Natural killer cell (primary cell): ENCODE results near the gene ANKH. TPM values are rescaled to one million over a fixed set of nuclear protein-coding genes. Genes with fewer than 3 reads are reported as not detected.

ENCODE experiments used
- ATAC-seq, 3 donors: fragments of 150-1000 bp in 2 of 3; fragments of 200-7000 bp in 1 of 3; cut with Tn5 transposase; 1 replicate in 1 of 3; 2 replicates in 2 of 3; pipeline ENCODE4 v1.10.0; 2021; ENCODE audit warnings: mild to moderate bottlenecking in 2 of 3, moderate library complexity in 2 of 3
- DNase-seq, 2 donors: peaks; one replicate each; pipeline versions ENCODE4 v3.0.0 to v3.0.0-alpha.2; 2013 to 2021; ENCODE audit warnings: mixed read lengths in 1 of 2
- H3K27ac ChIP-seq: one replicate; pipeline ENCODE4 v1.5.1; 2013; ENCODE audit warnings: mild to moderate bottlenecking, low read length
- H3K27me3 ChIP-seq: one replicate; pipeline ENCODE4 v1.6.1; 2013; ENCODE audit warnings: low read length; ENCODE audit not compliant: control insufficient read depth, insufficient read depth
- H3K36me3 ChIP-seq: one replicate; pipeline ENCODE4 v1.6.1; 2013; ENCODE audit warnings: low read length; ENCODE audit not compliant: control insufficient read depth, insufficient read depth
- H3K4me1 ChIP-seq: one replicate; pipeline ENCODE4 v1.6.1; 2013; ENCODE audit warnings: low read length; ENCODE audit not compliant: control insufficient read depth, insufficient read depth
- H3K4me3 ChIP-seq: one replicate; pipeline ENCODE4 v1.5.1; 2013; ENCODE audit warnings: low read length
- H3K9me3 ChIP-seq: one replicate; pipeline ENCODE4 v1.6.1; 2013; ENCODE audit warnings: low read length; ENCODE audit not compliant: control insufficient read depth, insufficient read depth
- H3K27ac Mint-ChIP-seq, 2 donors: one replicate each; pipeline ENCODE4 v1.8.0; 2022; ENCODE audit warnings: mild to moderate bottlenecking in 2 of 2, mixed read lengths in 2 of 2, moderate library complexity in 1 of 2
- H3K27me3 Mint-ChIP-seq, 2 donors: one replicate each; pipeline ENCODE4 v1.8.0; 2022; ENCODE audit warnings: low read depth in 2 of 2, mixed read lengths in 2 of 2
- H3K36me3 Mint-ChIP-seq: one replicate; pipeline ENCODE4 v1.8.0; 2022; ENCODE audit warnings: mixed read lengths
- H3K4me1 Mint-ChIP-seq, 2 donors: one replicate each; pipeline ENCODE4 v1.8.0; 2022; ENCODE audit warnings: mixed read lengths in 2 of 2
- H3K4me3 Mint-ChIP-seq: one replicate; pipeline ENCODE4 v1.8.0; 2022; ENCODE audit warnings: mild to moderate bottlenecking, moderate library complexity, mixed read lengths
- H3K9me3 Mint-ChIP-seq, 2 donors: one replicate each; pipeline ENCODE4 v1.8.0; 2022; ENCODE audit warnings: mixed read lengths in 2 of 2
- CTCF ChIP-seq: fragments of 200-600 bp; IDR thresholded peaks from one replicate; pipeline ENCODE4 v1.8.0; 2022; ENCODE audit warnings: antibody characterized with exemption
- WGBS: methylation state at CpG from one replicate; pipeline ENCODE4 v1.1.7; 2013; ENCODE audit warnings: missing lambda C conversion rate; ENCODE audit not compliant: insufficient coverage; 5-methylcytosine and 5-hydroxymethylcytosine counted together
- intact Hi-C: fragments of 100-400 bp; cut with micrococcal nuclease; formaldehyde crosslinking; loops from one replicate; pipeline ENCODE4 v1.14.2; 2022
- total RNA-seq, 4 donors: library from RNA; stranded (reverse); fragments of 120-200 nt in 1 of 4; gene quantifications; one replicate each; pipeline versions ENCODE4 v1.2.3 to v1.2.4, GENCODE V29; 2013 to 2022

The ANKH gene
- total RNA-seq, 3 donors from 2014 or later (not counting 1 experiment from before 2014, with no cell fraction given): 52.9 to 78.0 (median 63.8) TPM

- Histone ChIP-seq H3K9me3 (no peaks in the 10 kb centered on the region), H3K27me3 (no peaks in the 10 kb centered on the region), H3K36me3 (peaks cover 78% of the 10 kb centered on the region), H3K27ac (no peak overlapping the region), H3K4me3 (no peak overlapping the region), H3K4me1 (peaks cover 4% of the 10 kb centered on the region)
- TF ChIP-seq CTCF: no peak
- H3K4me1 Mint-ChIP-seq: peaks cover 11 to 44% of the 10 kb centered on the region in 2 donors
- peaks cover 54% of the 10 kb centered on the region for H3K36me3 Mint-ChIP-seq
- H3K4me3 Mint-ChIP-seq: no peak overlapping the region
- no peak for DNase-seq
- H3K27me3 Mint-ChIP-seq: no peaks in the 10 kb centered on the region
- ATAC-seq: no peak
- H3K9me3 Mint-ChIP-seq: no peaks in the 10 kb centered on the region
- peak overlapping the region in 1 of 2 donors; percentile 48 for H3K27ac Mint-ChIP-seq
- intact Hi-C loops: no loop called here
Observed at GRCh38 chr5:14686517-14686916, 185.1 kb downstream of the ANKH start.

GRCh38 chr5:14685757-14686156 is 185.8 kb downstream of the ANKH start:
- H3K27me3 ChIP-seq: no peaks in the 10 kb centered on the region
- peaks cover 4% of the 10 kb centered on the region for H3K4me1 ChIP-seq
- WGBS: 12% methylated on average over 3 of the region's 6 CpGs
- H3K27ac ChIP-seq: no peak overlapping the region
- H3K4me3 ChIP-seq: no peak overlapping the region
- peak; percentile 64 for TF ChIP-seq CTCF
- Mint-ChIP-seq H3K27ac (peak overlapping the region; percentile 69 to 74), H3K4me1 (peaks cover 11 to 47% of the 10 kb centered on the region in 2 donors), H3K4me3 (peak overlapping the region; percentile 43), H3K36me3 (peaks cover 56% of the 10 kb centered on the region), H3K27me3 (no peaks in the 10 kb centered on the region), H3K9me3 (no peaks in the 10 kb centered on the region)
- intact Hi-C loops: loop anchor here (2.0 kb wide), 1 partner anchor 317 kb away; no protein-coding TSS in a partner anchor
- peaks cover 76% of the 10 kb centered on the region for H3K36me3 ChIP-seq
- no peaks in the 10 kb centered on the region for H3K9me3 ChIP-seq
- DNase-seq: peak in 1 of 2 donors; percentile 76
- peak; percentile 57 to 78 (median 77) for ATAC-seq

GRCh38 chr5:14684757-14685156 is 186.8 kb downstream of the ANKH start:
- 93% methylated on average over 5 of the region's 5 CpGs for WGBS
- Histone ChIP-seq H3K9me3 (no peaks in the 10 kb centered on the region), H3K27me3 (no peaks in the 10 kb centered on the region), H3K4me3 (no peak overlapping the region), H3K4me1 (peaks cover 4% of the 10 kb centered on the region), H3K27ac (no peak overlapping the region), H3K36me3 (peaks cover 73% of the 10 kb centered on the region)
- intact Hi-C loops: loop anchor here (2.0 kb wide), 1 partner anchor 318 kb away; no protein-coding TSS in a partner anchor
- DNase-seq: no peak
- Mint-ChIP-seq H3K27ac (peak overlapping the region in 1 of 2 donors; percentile 74), H3K36me3 (peaks cover 53% of the 10 kb centered on the region), H3K27me3 (no peaks in the 10 kb centered on the region), H3K4me3 (no peak overlapping the region), H3K9me3 (no peaks in the 10 kb centered on the region), H3K4me1 (peaks cover 16 to 55% of the 10 kb centered on the region in 2 donors)
- no peak for TF ChIP-seq CTCF
- no peak for ATAC-seq

GRCh38 chr5:14683906-14684455 is 187.6 kb downstream of the ANKH start:
- Mint-ChIP-seq H3K4me3 (peak overlapping the region; percentile 28), H3K36me3 (peaks cover 47% of the 10 kb centered on the region), H3K9me3 (no peaks in the 10 kb centered on the region), H3K4me1 (peaks cover 16 to 53% of the 10 kb centered on the region in 2 donors), H3K27me3 (no peaks in the 10 kb centered on the region), H3K27ac (peak overlapping the region in 1 of 2 donors; percentile 74)
- H3K36me3 ChIP-seq: peaks cover 69% of the 10 kb centered on the region
- H3K27me3 ChIP-seq: no peaks in the 10 kb centered on the region
- H3K4me1 ChIP-seq: peaks cover 4% of the 10 kb centered on the region
- 85% methylated on average over 4 of the region's 4 CpGs for WGBS
- intact Hi-C loops: loop anchor here (2.0 kb wide), 1 partner anchor 319 kb away; no protein-coding TSS in a partner anchor
- TF ChIP-seq CTCF: no peak
- no peak overlapping the region for H3K27ac ChIP-seq
- no peak overlapping the region for H3K4me3 ChIP-seq
- no peaks in the 10 kb centered on the region for H3K9me3 ChIP-seq
- no peak for ATAC-seq
- DNase-seq: no peak
